PFSK-1 (cell line): ENCODE data around the gene RAB27B.

ENCODE experiments used
- FOXP2 ChIP-seq: optimal IDR thresholded peaks from 2 replicates; pipeline ENCODE3; 2011; ENCODE audit warnings: borderline replicate concordance, control low read depth, inconsistent platforms; ENCODE audit not compliant: insufficient read depth; ENCODE audit errors: extremely low read length, extremely low read depth
- POLR2AphosphoS5 ChIP-seq: IDR thresholded peaks from 2 replicates; pipeline ENCODE4 v1.6.1; 2012; ENCODE audit warnings: low read depth, mild to moderate bottlenecking, control low read depth, low read length, moderate library complexity
- SIN3A ChIP-seq: IDR thresholded peaks from 2 replicates; pipeline ENCODE4 v1.6.1; 2012; ENCODE audit warnings: mild to moderate bottlenecking, low read length, moderate library complexity, borderline replicate concordance; ENCODE audit not compliant: insufficient read depth
- TAF1 ChIP-seq: IDR thresholded peaks from 2 replicates; pipeline ENCODE4 v1.6.1; 2012; ENCODE audit warnings: low read length, control low read depth, borderline replicate concordance; ENCODE audit not compliant: insufficient read depth
- TF ChIP-seq, protein P1 (sequence below), 2 experiments: IDR thresholded peaks; 2 replicates each; pipeline versions ENCODE4 v1.6.1 to v1.8.0; 2011 to 2012; ENCODE audit warnings: low read depth in 2 of 2, low read length in 2 of 2, control low read depth in 1 of 2, inconsistent platforms in 1 of 2, mild to moderate bottlenecking in 1 of 2, moderate library complexity in 1 of 2; ENCODE audit not compliant: insufficient read depth in 1 of 2

RAB27B gene

DNA sequence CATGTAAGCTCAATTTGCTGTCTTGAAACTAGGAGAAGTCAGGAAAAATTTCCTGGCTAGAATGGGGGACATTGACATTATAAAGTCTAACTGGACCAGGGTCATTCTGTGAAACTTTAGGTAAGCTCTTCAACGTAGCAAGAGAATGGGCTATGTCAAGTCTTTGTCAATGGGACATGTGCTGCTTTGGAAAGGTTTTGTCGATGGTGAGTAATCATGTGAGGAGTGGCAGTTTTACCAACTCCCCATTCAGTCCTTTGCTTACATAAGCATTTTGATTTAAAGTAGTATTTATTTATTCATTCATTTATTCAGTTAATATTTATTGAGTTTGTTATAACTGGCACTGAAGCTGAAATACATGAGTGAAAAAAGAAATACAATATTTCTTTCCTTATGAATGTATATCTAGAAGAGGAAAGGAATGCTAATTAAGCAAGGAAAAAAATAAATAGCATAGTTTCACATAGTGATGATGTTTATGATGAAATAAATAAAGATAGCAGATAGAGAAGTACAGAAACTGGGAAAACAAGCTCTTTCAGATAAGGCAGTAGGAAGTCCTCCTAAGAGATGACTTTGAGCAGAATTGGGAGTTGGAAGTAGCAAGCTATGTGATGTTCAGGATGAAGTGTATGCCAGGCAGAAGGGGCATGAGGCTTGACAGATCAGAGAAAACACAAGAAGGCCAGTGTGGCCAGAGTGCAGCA is 25.4 kb upstream of the RAB27B start:
- TF ChIP-seq POLR2AphosphoS5 = no peak
- no peak for TF ChIP-seq FOXP2
- no peak for TF ChIP-seq SIN3A
- TF ChIP-seq, protein P1, sequence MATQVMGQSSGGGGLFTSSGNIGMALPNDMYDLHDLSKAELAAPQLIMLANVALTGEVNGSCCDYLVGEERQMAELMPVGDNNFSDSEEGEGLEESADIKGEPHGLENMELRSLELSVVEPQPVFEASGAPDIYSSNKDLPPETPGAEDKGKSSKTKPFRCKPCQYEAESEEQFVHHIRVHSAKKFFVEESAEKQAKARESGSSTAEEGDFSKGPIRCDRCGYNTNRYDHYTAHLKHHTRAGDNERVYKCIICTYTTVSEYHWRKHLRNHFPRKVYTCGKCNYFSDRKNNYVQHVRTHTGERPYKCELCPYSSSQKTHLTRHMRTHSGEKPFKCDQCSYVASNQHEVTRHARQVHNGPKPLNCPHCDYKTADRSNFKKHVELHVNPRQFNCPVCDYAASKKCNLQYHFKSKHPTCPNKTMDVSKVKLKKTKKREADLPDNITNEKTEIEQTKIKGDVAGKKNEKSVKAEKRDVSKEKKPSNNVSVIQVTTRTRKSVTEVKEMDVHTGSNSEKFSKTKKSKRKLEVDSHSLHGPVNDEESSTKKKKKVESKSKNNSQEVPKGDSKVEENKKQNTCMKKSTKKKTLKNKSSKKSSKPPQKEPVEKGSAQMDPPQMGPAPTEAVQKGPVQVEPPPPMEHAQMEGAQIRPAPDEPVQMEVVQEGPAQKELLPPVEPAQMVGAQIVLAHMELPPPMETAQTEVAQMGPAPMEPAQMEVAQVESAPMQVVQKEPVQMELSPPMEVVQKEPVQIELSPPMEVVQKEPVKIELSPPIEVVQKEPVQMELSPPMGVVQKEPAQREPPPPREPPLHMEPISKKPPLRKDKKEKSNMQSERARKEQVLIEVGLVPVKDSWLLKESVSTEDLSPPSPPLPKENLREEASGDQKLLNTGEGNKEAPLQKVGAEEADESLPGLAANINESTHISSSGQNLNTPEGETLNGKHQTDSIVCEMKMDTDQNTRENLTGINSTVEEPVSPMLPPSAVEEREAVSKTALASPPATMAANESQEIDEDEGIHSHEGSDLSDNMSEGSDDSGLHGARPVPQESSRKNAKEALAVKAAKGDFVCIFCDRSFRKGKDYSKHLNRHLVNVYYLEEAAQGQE (IDR thresholded peaks at IDR 0.05; ENCODE audit: insufficient read depth in 1 of 2, low read depth in 2 of 2, low read length in 2 of 2) = no peak
- TF ChIP-seq TAF1 = no peak

DNA sequence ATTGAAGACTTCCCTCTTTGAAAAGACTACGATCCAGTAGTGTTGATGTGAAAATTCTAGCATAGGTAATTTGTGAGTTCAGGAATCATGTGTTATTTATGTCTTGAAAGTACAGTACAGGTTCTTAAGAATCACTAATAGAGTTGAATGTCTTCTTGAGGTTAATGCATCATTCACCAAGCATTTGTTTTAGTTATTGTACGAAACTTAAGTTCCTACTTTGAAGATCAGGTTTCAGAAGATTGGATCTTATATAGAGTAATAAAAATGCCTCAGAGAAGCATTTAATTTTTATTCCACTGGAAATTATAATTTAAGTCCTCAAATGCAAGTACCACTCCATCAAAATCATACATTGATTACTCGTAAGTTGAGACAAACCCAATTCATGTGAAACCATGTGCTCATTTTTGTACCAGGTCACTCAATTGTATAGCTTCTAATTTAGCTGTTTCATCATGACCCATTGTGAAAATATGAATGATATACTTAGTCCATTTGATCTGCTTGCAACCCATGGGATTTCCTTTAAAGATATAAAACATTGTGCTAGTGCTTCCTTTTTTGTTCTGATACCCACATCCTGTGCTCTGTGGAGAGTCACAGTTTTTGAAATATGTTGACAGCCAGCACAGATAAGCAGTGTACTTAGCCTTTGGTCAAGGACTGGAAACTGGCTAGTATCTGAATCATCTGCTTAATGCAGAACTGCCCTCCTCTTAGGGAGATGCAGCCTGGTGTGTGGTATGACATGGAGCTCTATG is 22.5 kb upstream of the RAB27B start:
- no peak for TF ChIP-seq POLR2AphosphoS5
- no peak for TF ChIP-seq FOXP2
- no peak for TF ChIP-seq SIN3A
- TF ChIP-seq, protein P1 (IDR thresholded peaks at IDR 0.05; ENCODE audit: insufficient read depth in 1 of 2, low read depth in 2 of 2, low read length in 2 of 2) = no peak
- TF ChIP-seq TAF1 = no peak

DNA sequence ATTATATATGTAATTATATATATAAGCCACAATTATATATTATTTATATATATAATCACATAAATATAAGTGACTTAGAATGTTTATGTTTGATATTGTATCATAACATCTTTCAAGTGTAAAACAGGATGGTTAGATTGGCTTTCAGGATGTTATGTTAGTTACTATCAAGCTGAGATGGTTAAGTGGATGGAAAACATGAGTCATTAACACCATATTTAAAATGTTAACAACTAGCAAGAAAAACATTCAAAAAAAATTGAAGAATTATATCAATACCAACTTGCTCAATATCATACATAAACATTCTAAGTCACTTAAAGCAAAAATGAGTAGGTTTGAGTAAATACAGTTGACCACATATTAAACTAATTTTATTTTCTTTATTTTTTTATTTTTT is 21.8 kb upstream of the RAB27B start:
- TF ChIP-seq, protein P1 (IDR thresholded peaks at IDR 0.05; ENCODE audit: insufficient read depth in 1 of 2, low read depth in 2 of 2, low read length in 2 of 2) = no peak
- no peak for TF ChIP-seq TAF1
- no peak for TF ChIP-seq SIN3A
- TF ChIP-seq POLR2AphosphoS5 = no peak

- TF ChIP-seq POLR2AphosphoS5 (no peak), SIN3A (no peak), TAF1 (no peak), FOXP2 (no peak)
- TF ChIP-seq, protein P1 (IDR thresholded peaks at IDR 0.05; ENCODE audit: insufficient read depth in 1 of 2, low read depth in 2 of 2, low read length in 2 of 2) = no peak
Observed at GRCh38 chr18:54807303-54807702, 21.0 kb upstream of the RAB27B start.
